ENCODE data around the gene CGNL1.

GRCh38 chr15:57532731-57533447, 156.6 kb downstream of the CGNL1 start:
- TF ChIP-seq CTCF (IDR thresholded peaks at IDR 0.05; ENCODE audit: borderline replicate concordance, extremely low read depth, low read length, poor library complexity, severe bottlenecking) = no peak
- no peak for TF ChIP-seq EZH2 (IDR thresholded peaks at IDR 0.05; ENCODE audit: borderline replicate concordance, low read depth, low read length, severe bottlenecking)

Measured in DND-41 (cell line).